NCI-H1694 treated with DMSO at 0.1 percent for 48 hours (cell line): ENCODE results near the gene WDR35.
A peak's percentile ranks its signal among the peaks of the same experiment; 100 is the strongest.
"Not testable (repeated sequence)": the region's sequence is repeated elsewhere in the genome, so short reads cannot be mapped to it uniquely, and the experiment has no call there.

Experiments used
- DNase-seq: peaks from one replicate; lab custom pipeline; 2025; lab: John Stamatoyannopoulos, UW

The WDR35 gene

GRCh38 chr2:19942199-19942598 is 47.7 kb downstream of the WDR35 start:
- DNase-seq: no peak

GRCh38 chr2:19937004-19937403 is 52.9 kb downstream of the WDR35 start:
- no peak for DNase-seq

- DNase-seq: no peak
Measured at GRCh38 chr2:19936203-19936602, 53.7 kb downstream of the WDR35 start.

GRCh38 chr2:19933351-19933981 is 56.4 kb downstream of the WDR35 start:
- DNase-seq: no peak

GRCh38 chr2:19932928-19933327 is 57.0 kb downstream of the WDR35 start:
- no peak for DNase-seq

- no peak for DNase-seq
Measured at GRCh38 chr2:19929226-19929625, 60.7 kb downstream of the WDR35 start.

- DNase-seq: not testable (repeated sequence)
Measured at GRCh38 chr2:19927816-19928215, 62.1 kb downstream of the WDR35 start.

- DNase-seq: not testable (repeated sequence)
Measured at GRCh38 chr2:19924526-19924925, 65.4 kb downstream of the WDR35 start.

- DNase-seq: not testable (repeated sequence)
Measured at GRCh38 chr2:19922188-19922587, 67.7 kb downstream of the WDR35 start.

- no peak for DNase-seq
Measured at GRCh38 chr2:19916385-19916950, 73.4 kb downstream of the WDR35 start.

- DNase-seq: no peak
Measured at GRCh38 chr2:19914266-19914975, 75.5 kb downstream of the WDR35 start.

- no peak for DNase-seq
Measured at GRCh38 chr2:19911808-19912509, 77.9 kb downstream of the WDR35 start.

GRCh38 chr2:19902216-19902740 is 87.6 kb downstream of the WDR35 start:
- DNase-seq: peak; percentile 64

- peak; percentile 99 for DNase-seq
Measured at GRCh38 chr2:19901442-19902215, 88.3 kb downstream of the WDR35 start, which contains the start of gene TTC32. TTC32 (minus strand) TSS chr2:19901983; CDS start chr2:19901854, 129 bp downstream.

GRCh38 chr2:19900931-19901441 is 88.9 kb downstream of the WDR35 start:
- peak; percentile 32 for DNase-seq

- no peak for DNase-seq
Measured at GRCh38 chr2:19899985-19900930, 89.6 kb downstream of the WDR35 start.

GRCh38 chr2:19898592-19899329 is 91.1 kb downstream of the WDR35 start:
- no peak for DNase-seq

GRCh38 chr2:19897623-19898245 is 92.2 kb downstream of the WDR35 start:
- DNase-seq: no peak

- DNase-seq: no peak
Measured at GRCh38 chr2:19895535-19895934, 94.4 kb downstream of the WDR35 start.
